ENCODE measurements around the gene STK40. TPM values are rescaled to one million over a fixed set of nuclear protein-coding genes. Genes with fewer than 3 reads are reported as not detected.

Gene STK40
- total RNA-seq, 2 experiments from 2014 or later: 41.2 to 44.4 TPM

DNA sequence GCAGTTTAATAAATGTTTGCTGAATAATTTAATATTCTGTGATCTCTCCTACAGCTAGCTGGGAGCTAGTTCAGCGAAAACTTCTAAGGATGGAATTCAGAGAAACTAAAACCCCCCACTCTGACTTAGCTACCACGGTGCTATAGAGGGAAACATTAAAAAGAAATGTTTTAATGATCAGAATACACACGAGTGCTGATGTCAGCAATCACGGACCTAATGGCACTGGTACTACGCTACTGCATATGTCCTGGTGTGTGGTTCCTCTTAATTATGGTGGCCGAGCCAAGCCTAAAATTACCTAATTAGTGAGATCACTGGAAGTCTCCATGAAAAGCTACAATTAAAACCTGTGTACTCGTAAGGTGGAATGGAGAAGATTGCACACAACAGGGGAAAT is 35.9 kb upstream of the STK40 start:
- ATAC-seq (no peak), DNase-seq (no peak)
- H3K36me3 Mint-ChIP-seq (ENCODE audit: low read depth): no peaks in the 10 kb centered on the region
- intact Hi-C loops (cut with micrococcal nuclease): loop anchor here (5.0 kb wide), 1 partner anchor 79 kb away; no protein-coding TSS in a partner anchor
- H3K4me1 Mint-ChIP-seq (ENCODE audit: low read depth): peaks cover 16% of the 10 kb centered on the region
- peak overlapping the region; percentile 91 for H3K27ac Mint-ChIP-seq
- no peak overlapping the region for H3K4me3 Mint-ChIP-seq
- no peaks in the 10 kb centered on the region for H3K27me3 Mint-ChIP-seq
- POLR2A ChIA-PET: interaction anchor here (1.0 to 1.6 kb wide), 3 partner anchors 24 to 95 kb away, joined by 3 to 5 read pairs (median 3); partner anchors contain the start of gene LSM10
- TF ChIP-seq CTCF (IDR thresholded peaks at IDR 0.05): no peak
- no peaks in the 10 kb centered on the region for H3K9me3 Mint-ChIP-seq
- CTCF ChIA-PET: interaction anchor here (0.8 to 4.5 kb wide), 12 partner anchors 9 to 332 kb away, joined by 3 to 45 read pairs (median 3); partner anchors contain the start of gene EVA1B

GRCh38 chr1:36420836-36421317 is 35.2 kb upstream of the STK40 start:
- peaks cover 15% of the 10 kb centered on the region for H3K4me1 Mint-ChIP-seq (ENCODE audit: low read depth)
- H3K9me3 Mint-ChIP-seq: no peaks in the 10 kb centered on the region
- ChIA-PET POLR2A (interaction anchor here (1.0 kb wide), 2 partner anchors 24 to 37 kb away, joined by 3 to 5 read pairs; partner anchors contain the start of gene LSM10), CTCF (interaction anchor here (1.0 to 4.5 kb wide), 12 partner anchors 9 to 271 kb away, joined by 3 to 68 read pairs (median 8); partner anchors contain the start of genes EVA1B, LSM10 and TRAPPC3)
- ATAC-seq: peak; percentile 100
- H3K27ac Mint-ChIP-seq: peak overlapping the region; percentile 91
- TF ChIP-seq CTCF (IDR thresholded peaks at IDR 0.05): peak; percentile 94
- DNase-seq: peak; percentile 95
- H3K27me3 Mint-ChIP-seq: no peaks in the 10 kb centered on the region
- H3K4me3 Mint-ChIP-seq: no peak overlapping the region
- intact Hi-C loops (cut with micrococcal nuclease): loop anchor here (5.0 kb wide), 1 partner anchor 79 kb away; no protein-coding TSS in a partner anchor
- H3K36me3 Mint-ChIP-seq (ENCODE audit: low read depth): no peaks in the 10 kb centered on the region

GRCh38 chr1:36420409-36420808 is 34.7 kb upstream of the STK40 start:
- TF ChIP-seq CTCF (IDR thresholded peaks at IDR 0.05): no peak
- Mint-ChIP-seq H3K4me3 (no peak overlapping the region), H3K27ac (peak overlapping the region; percentile 91), H3K36me3 (ENCODE audit: low read depth) (no peaks in the 10 kb centered on the region), H3K27me3 (no peaks in the 10 kb centered on the region), H3K4me1 (ENCODE audit: low read depth) (peaks cover 12% of the 10 kb centered on the region), H3K9me3 (no peaks in the 10 kb centered on the region)
- ATAC-seq (no peak), DNase-seq (no peak)
- POLR2A ChIA-PET: interaction anchor here (0.6 to 1.7 kb wide), 4 partner anchors 24 to 291 kb away, joined by 3 to 6 read pairs (median 3); partner anchors contain the start of gene STK40
- intact Hi-C loops (cut with micrococcal nuclease): loop anchor here (5.0 kb wide), 1 partner anchor 78 kb away; no protein-coding TSS in a partner anchor
- CTCF ChIA-PET: interaction anchor here (0.6 to 3.8 kb wide), 15 partner anchors 8 to 286 kb away, joined by 3 to 68 read pairs (median 5); partner anchors contain the start of genes EVA1B, LSM10, SH3D21 and TRAPPC3

GRCh38 chr1:36419569-36419968 is 33.8 kb upstream of the STK40 start:
- H3K36me3 Mint-ChIP-seq (ENCODE audit: low read depth): no peaks in the 10 kb centered on the region
- no peak for TF ChIP-seq CTCF (IDR thresholded peaks at IDR 0.05)
- H3K9me3 Mint-ChIP-seq: no peaks in the 10 kb centered on the region
- intact Hi-C loops (cut with micrococcal nuclease): no loop called here
- ATAC-seq: no peak
- no peak overlapping the region for H3K4me3 Mint-ChIP-seq
- no peaks in the 10 kb centered on the region for H3K27me3 Mint-ChIP-seq
- no peak for DNase-seq
- POLR2A ChIA-PET: interaction anchor here (1.3 to 1.7 kb wide), 2 partner anchors 23 to 34 kb away, joined by 3 to 6 read pairs; partner anchors contain the start of gene STK40
- H3K4me1 Mint-ChIP-seq (ENCODE audit: low read depth): peaks cover 12% of the 10 kb centered on the region
- H3K27ac Mint-ChIP-seq: no peak overlapping the region
- CTCF ChIA-PET: interaction anchor here (0.9 to 3.8 kb wide), 14 partner anchors 14 to 285 kb away, joined by 3 to 68 read pairs (median 5); partner anchors contain the start of genes EVA1B, LSM10, SH3D21 and TRAPPC3

GRCh38 chr1:36419140-36419539 is 33.4 kb upstream of the STK40 start:
- H3K27ac Mint-ChIP-seq: no peak overlapping the region
- ATAC-seq: no peak
- POLR2A ChIA-PET: interaction anchor here (1.3 to 1.7 kb wide), 2 partner anchors 22 to 33 kb away, joined by 3 to 6 read pairs; partner anchors contain the start of gene STK40

More at GRCh38 chr1:36419140-36419539, 33.4 kb upstream of the STK40 start:
- DNase-seq: no peak
- Mint-ChIP-seq H3K9me3 (no peaks in the 10 kb centered on the region), H3K4me3 (no peak overlapping the region), H3K27me3 (no peaks in the 10 kb centered on the region), H3K4me1 (ENCODE audit: low read depth) (peaks cover 12% of the 10 kb centered on the region), H3K36me3 (ENCODE audit: low read depth) (no peaks in the 10 kb centered on the region)
- intact Hi-C loops (cut with micrococcal nuclease): no loop called here
- CTCF ChIA-PET: interaction anchor here (1.1 to 3.8 kb wide), 9 partner anchors 16 to 269 kb away, joined by 3 to 68 read pairs (median 7); partner anchors contain the start of genes EVA1B, LSM10, SH3D21 and TRAPPC3
- TF ChIP-seq CTCF (IDR thresholded peaks at IDR 0.05): no peak

All from activated CD8-positive, alpha-beta T cell treated with anti-CD3 and anti-CD28 coated beads for 36 hours (primary cell).